Measurements from ENCODE around the gene SLC25A12.
A peak's percentile ranks its signal among the peaks of the same experiment; 100 is the strongest.
"Not testable (repeated sequence)": the region's sequence is repeated elsewhere in the genome, so short reads cannot be mapped to it uniquely, and the experiment has no call there.

SLC25A12 gene

DNA sequence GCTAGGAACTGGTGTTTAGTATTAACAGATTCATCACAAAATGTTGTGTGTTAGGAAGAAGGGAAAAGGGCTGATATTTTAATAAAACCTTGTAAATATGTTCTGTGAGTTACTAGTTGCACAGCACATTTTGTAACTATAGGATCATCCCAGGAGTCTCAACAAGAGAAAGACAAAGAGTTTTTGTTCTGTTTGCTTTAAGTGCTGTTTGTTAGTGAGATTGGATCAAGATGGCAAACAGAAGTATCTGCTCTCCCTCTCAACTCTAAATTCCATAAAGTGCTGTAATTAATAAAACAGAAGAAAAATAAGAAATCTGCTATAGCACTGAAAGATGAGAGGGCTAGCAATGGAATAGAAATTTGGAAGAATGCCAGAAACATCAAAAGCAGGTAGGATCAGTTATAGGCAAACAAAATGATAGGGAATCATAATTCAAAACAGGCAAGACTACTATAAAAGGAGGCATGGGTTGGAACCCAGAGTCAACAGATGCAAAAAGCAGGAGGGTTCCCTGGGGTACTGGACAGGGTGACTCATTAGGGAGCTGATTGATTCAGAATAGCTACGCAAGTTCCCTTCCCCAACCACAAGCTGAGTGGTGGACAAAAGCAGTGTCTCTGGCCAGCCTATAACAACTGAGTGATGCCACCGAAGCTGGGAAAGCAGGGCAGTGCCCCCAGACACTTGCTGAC is 131.0 kb downstream of the SLC25A12 start:
- Histone ChIP-seq H3K18ac (ENCODE audit: low read depth in 1 of 2, low read length in 2 of 2) (no peak overlapping the region), H2BK12ac (ENCODE audit: low read length in 2 of 2) (no peak overlapping the region), H3K27me3 (ENCODE audit: control insufficient read depth in 1 of 2, insufficient read depth in 1 of 2, low read length in 2 of 2) (no peaks in the 10 kb centered on the region), H3K36me3 (ENCODE audit: control insufficient read depth in 1 of 2, insufficient read depth in 2 of 2, low read depth in 1 of 2, low read length in 2 of 2) (peaks cover 16 to 51% of the 10 kb centered on the region in 2 experiments), H3K4ac (ENCODE audit: low read depth in 1 of 2, low read length in 2 of 2) (no peak overlapping the region), H4K91ac (ENCODE audit: low read length) (no peak overlapping the region), H3K4me1 (ENCODE audit: control insufficient read depth, insufficient read depth, low read depth, low read length) (peaks cover 10% of the 10 kb centered on the region), H3K79me1 (replicated peaks; ENCODE audit: low read length, poor library complexity, severe bottlenecking) (peaks cover 3% of the 10 kb centered on the region), H3K23ac (ENCODE audit: low read length in 2 of 2) (no peak overlapping the region), H3K4me2 (ENCODE audit: low read length, poor library complexity, severe bottlenecking) (no peak overlapping the region), H3K27ac (ENCODE audit: low read length, poor library complexity, severe bottlenecking) (peak overlapping the region; percentile 45), H3K14ac (ENCODE audit: low read length in 2 of 2) (no peak overlapping the region), H3K9ac (ENCODE audit: low read length) (no peak overlapping the region), H2AK5ac (ENCODE audit: low read length, severe bottlenecking) (no peak overlapping the region), H2BK120ac (ENCODE audit: low read depth, low read length) (no peak overlapping the region), H2BK15ac (ENCODE audit: low read depth, poor library complexity, severe bottlenecking) (no peak overlapping the region), H4K8ac (ENCODE audit: low read length) (no peak overlapping the region), H3K9me3 (ENCODE audit: control insufficient read depth, low read length) (no peaks in the 10 kb centered on the region), H2AFZ (ENCODE audit: low read depth, low read length) (no peak overlapping the region), H2BK5ac (ENCODE audit: low read depth, low read length, poor library complexity, severe bottlenecking) (no peak overlapping the region), H3K4me3 (ENCODE audit: insufficient read depth in 1 of 2, low read depth in 1 of 2, low read length in 2 of 2) (no peak overlapping the region)
- WGBS, result 60% methylated on average over 2 of the region's 2 CpGs
- DNase-seq, result peak; percentile 69

DNA sequence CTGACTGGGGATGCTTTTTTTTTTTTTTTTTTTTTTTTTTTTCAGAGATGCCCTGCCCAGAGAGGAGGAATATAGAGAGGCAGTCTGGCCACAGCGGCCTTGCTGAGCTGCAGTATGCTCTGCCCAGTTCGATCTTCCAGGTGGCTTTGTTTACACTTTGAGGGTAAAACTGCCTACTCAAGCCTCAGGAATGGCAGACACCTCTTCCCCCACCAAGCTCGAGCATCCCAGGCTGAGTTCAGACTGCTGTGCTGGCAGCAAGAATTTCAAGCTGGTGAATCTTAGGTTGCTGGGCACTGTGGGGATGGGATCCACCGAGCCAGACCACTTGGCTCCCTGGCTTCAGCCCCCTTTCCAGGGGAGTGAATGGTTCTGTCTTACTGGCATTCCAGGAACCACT is 132.9 kb downstream of the SLC25A12 start:
- H3K79me1 ChIP-seq (replicated peaks; ENCODE audit: low read length, poor library complexity, severe bottlenecking), result not testable (repeated sequence)

DNA sequence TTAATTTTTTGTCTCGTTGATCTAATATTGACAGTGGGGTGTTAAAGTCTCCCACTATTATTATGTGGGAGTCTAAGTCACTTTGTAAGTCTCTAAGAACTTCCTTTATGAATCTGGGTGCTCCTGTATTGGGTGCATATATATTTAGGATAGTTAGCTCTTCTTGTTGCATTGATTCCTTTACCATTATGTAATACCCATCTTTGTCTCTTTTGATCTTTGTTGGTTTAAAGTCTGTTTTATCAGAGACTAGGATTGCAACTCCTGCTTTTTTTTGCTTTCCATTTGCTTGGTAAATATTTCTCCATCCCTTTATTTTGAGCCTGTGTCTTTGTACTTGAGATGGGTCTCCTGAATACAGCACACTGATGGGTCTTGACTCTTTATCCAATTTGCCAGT is 135.3 kb downstream of the SLC25A12 start:
- not testable (repeated sequence) for H3K4me3 ChIP-seq (ENCODE audit: insufficient read depth in 1 of 2, low read depth in 1 of 2, low read length in 2 of 2); H3K9ac ChIP-seq (ENCODE audit: low read length); H3K79me1 ChIP-seq (replicated peaks; ENCODE audit: low read length, poor library complexity, severe bottlenecking); H2BK120ac ChIP-seq (ENCODE audit: low read depth, low read length); H3K4ac ChIP-seq (ENCODE audit: low read depth in 1 of 2, low read length in 2 of 2); H3K9me3 ChIP-seq (ENCODE audit: control insufficient read depth, low read length); DNase-seq; H2AFZ ChIP-seq (ENCODE audit: low read depth, low read length); H3K23ac ChIP-seq (ENCODE audit: low read length in 2 of 2); H3K27me3 ChIP-seq (ENCODE audit: control insufficient read depth in 1 of 2, insufficient read depth in 1 of 2, low read length in 2 of 2); H4K91ac ChIP-seq (ENCODE audit: low read length); H3K4me2 ChIP-seq (ENCODE audit: low read length, poor library complexity, severe bottlenecking); H3K14ac ChIP-seq (ENCODE audit: low read length in 2 of 2); H2BK5ac ChIP-seq (ENCODE audit: low read depth, low read length, poor library complexity, severe bottlenecking); H2AK5ac ChIP-seq (ENCODE audit: low read length, severe bottlenecking); H2BK12ac ChIP-seq (ENCODE audit: low read length in 2 of 2); H3K27ac ChIP-seq (ENCODE audit: low read length, poor library complexity, severe bottlenecking); H4K8ac ChIP-seq (ENCODE audit: low read length); H3K18ac ChIP-seq (ENCODE audit: low read depth in 1 of 2, low read length in 2 of 2); H2BK15ac ChIP-seq (ENCODE audit: low read depth, poor library complexity, severe bottlenecking)
- Histone ChIP-seq H3K36me3 (ENCODE audit: control insufficient read depth in 1 of 2, insufficient read depth in 2 of 2, low read depth in 1 of 2, low read length in 2 of 2) (peaks cover 12 to 46% of the 10 kb centered on the region in 2 experiments), H3K4me1 (ENCODE audit: control insufficient read depth, insufficient read depth, low read depth, low read length) (peaks cover 10% of the 10 kb centered on the region)
- WGBS, result 91% methylated on average over 1 of the region's 1 CpG

More for the DNA sequence above, 132.9 kb downstream of the SLC25A12 start:
- WGBS, result 57% methylated on average over 4 of the region's 4 CpGs
- peak; percentile 64 for DNase-seq
- not testable (repeated sequence) for H3K4ac ChIP-seq (ENCODE audit: low read depth in 1 of 2, low read length in 2 of 2); H4K8ac ChIP-seq (ENCODE audit: low read length); H2BK15ac ChIP-seq (ENCODE audit: low read depth, poor library complexity, severe bottlenecking); H2AFZ ChIP-seq (ENCODE audit: low read depth, low read length); H3K4me3 ChIP-seq (ENCODE audit: insufficient read depth in 1 of 2, low read depth in 1 of 2, low read length in 2 of 2); H4K91ac ChIP-seq (ENCODE audit: low read length); H3K18ac ChIP-seq (ENCODE audit: low read depth in 1 of 2, low read length in 2 of 2); H3K27me3 ChIP-seq (ENCODE audit: control insufficient read depth in 1 of 2, insufficient read depth in 1 of 2, low read length in 2 of 2); H3K9me3 ChIP-seq (ENCODE audit: control insufficient read depth, low read length); H2BK12ac ChIP-seq (ENCODE audit: low read length in 2 of 2); H2BK120ac ChIP-seq (ENCODE audit: low read depth, low read length); H3K23ac ChIP-seq (ENCODE audit: low read length in 2 of 2); H3K9ac ChIP-seq (ENCODE audit: low read length); H3K4me2 ChIP-seq (ENCODE audit: low read length, poor library complexity, severe bottlenecking); H3K14ac ChIP-seq (ENCODE audit: low read length in 2 of 2)
- peaks cover 12 to 39% of the 10 kb centered on the region in 2 experiments for H3K36me3 ChIP-seq (ENCODE audit: control insufficient read depth in 1 of 2, insufficient read depth in 2 of 2, low read depth in 1 of 2, low read length in 2 of 2)
- H2AK5ac ChIP-seq (ENCODE audit: low read length, severe bottlenecking), result peak overlapping the region; percentile 99
- H2BK5ac ChIP-seq (ENCODE audit: low read depth, low read length, poor library complexity, severe bottlenecking), result peak overlapping the region; percentile 93
- peak overlapping the region; percentile 94 for H3K27ac ChIP-seq (ENCODE audit: low read length, poor library complexity, severe bottlenecking)
- H3K4me1 ChIP-seq (ENCODE audit: control insufficient read depth, insufficient read depth, low read depth, low read length), result peaks cover 10% of the 10 kb centered on the region

DNA sequence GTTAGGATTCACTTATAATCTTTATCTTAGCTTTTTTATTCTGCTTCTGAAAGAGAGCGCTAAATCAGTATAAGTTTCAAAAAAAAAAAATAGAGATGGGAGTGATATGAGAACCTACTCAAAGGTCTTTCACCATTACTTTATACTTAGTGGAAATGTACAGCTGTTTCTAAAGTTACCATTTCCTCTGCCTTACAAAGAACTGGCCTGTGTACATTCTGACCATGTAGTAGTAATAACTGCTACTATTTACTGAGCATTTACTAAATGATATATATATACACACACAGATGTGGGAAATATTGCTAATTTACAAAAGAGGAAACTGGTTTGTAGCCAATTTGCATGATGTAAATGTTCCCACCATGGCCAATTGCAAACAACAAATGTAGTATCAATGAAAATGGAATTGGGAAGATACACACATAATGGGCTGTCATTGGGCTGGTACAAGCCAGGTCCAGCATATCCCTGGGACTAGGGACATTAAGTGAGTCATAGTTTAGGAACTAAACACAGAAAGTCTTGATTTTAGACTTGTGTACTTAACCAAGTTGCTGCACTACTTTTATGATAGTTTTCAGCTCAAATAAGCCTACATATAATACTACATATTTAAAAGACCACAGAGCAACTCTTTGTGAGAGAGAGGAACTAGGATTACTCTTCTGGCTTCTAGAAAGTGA is 139.6 kb downstream of the SLC25A12 start:
- no peak overlapping the region for H3K14ac ChIP-seq (ENCODE audit: low read length in 2 of 2)
- no peaks in the 10 kb centered on the region for H3K4me1 ChIP-seq (ENCODE audit: control insufficient read depth, insufficient read depth, low read depth, low read length)
- H3K4me3 ChIP-seq (ENCODE audit: insufficient read depth in 1 of 2, low read depth in 1 of 2, low read length in 2 of 2), result no peak overlapping the region
- no peak overlapping the region for H2BK120ac ChIP-seq (ENCODE audit: low read depth, low read length)
- no peak overlapping the region for H4K91ac ChIP-seq (ENCODE audit: low read length)
- no peak overlapping the region for H3K4ac ChIP-seq (ENCODE audit: low read depth in 1 of 2, low read length in 2 of 2)
- H3K9me3 ChIP-seq (ENCODE audit: control insufficient read depth, low read length), result no peaks in the 10 kb centered on the region
- no peak overlapping the region for H4K8ac ChIP-seq (ENCODE audit: low read length)
- peak; percentile 48 for DNase-seq
- H2AFZ ChIP-seq (ENCODE audit: low read depth, low read length), result no peak overlapping the region
- H3K4me2 ChIP-seq (ENCODE audit: low read length, poor library complexity, severe bottlenecking), result no peak overlapping the region
- peaks cover 3% of the 10 kb centered on the region for H3K79me1 ChIP-seq (replicated peaks; ENCODE audit: low read length, poor library complexity, severe bottlenecking)
- H3K27ac ChIP-seq (ENCODE audit: low read length, poor library complexity, severe bottlenecking), result peak overlapping the region; percentile 25
- H3K36me3 ChIP-seq (ENCODE audit: control insufficient read depth in 1 of 2, insufficient read depth in 2 of 2, low read depth in 1 of 2, low read length in 2 of 2), result peaks cover 7 to 57% of the 10 kb centered on the region in 2 experiments
- H3K23ac ChIP-seq (ENCODE audit: low read length in 2 of 2), result no peak overlapping the region
- H3K27me3 ChIP-seq (ENCODE audit: control insufficient read depth in 1 of 2, insufficient read depth in 1 of 2, low read length in 2 of 2), result no peaks in the 10 kb centered on the region
- H2BK15ac ChIP-seq (ENCODE audit: low read depth, poor library complexity, severe bottlenecking), result no peak overlapping the region
- no CpG with 5 or more reads among the region's 1 CpG for WGBS
- no peak overlapping the region for H3K9ac ChIP-seq (ENCODE audit: low read length)
- H2BK5ac ChIP-seq (ENCODE audit: low read depth, low read length, poor library complexity, severe bottlenecking), result no peak overlapping the region
- H2BK12ac ChIP-seq (ENCODE audit: low read length in 2 of 2), result no peak overlapping the region
- H3K18ac ChIP-seq (ENCODE audit: low read depth in 1 of 2, low read length in 2 of 2), result no peak overlapping the region
- no peak overlapping the region for H2AK5ac ChIP-seq (ENCODE audit: low read length, severe bottlenecking)

Data from mesenchymal stem cell (in vitro differentiated cells and primary cell).